Activated T-cell treated with anti-CD3 and anti-CD28 coated beads, Interleukin-2, amount 50 U/mL, for 24 hours (primary cell): ENCODE results near the gene GABRA1.

Experiments
- DNase-seq: peaks from one replicate; pipeline ENCODE4 v3.0.0-alpha.2; 2020
- H3K27ac Mint-ChIP-seq: 2 replicates; pipeline ENCODE4 v1.8.0; 2020; ENCODE audit warnings: mild to moderate bottlenecking, mixed read lengths
- H3K27me3 Mint-ChIP-seq: 2 replicates; pipeline ENCODE4 v1.8.0; 2020; ENCODE audit warnings: mixed read lengths
- H3K36me3 Mint-ChIP-seq: 2 replicates; pipeline ENCODE4 v1.8.0; 2020; ENCODE audit warnings: low read depth, mixed read lengths
- H3K4me1 Mint-ChIP-seq: 2 replicates; pipeline ENCODE4 v1.8.0; 2020; ENCODE audit warnings: low read depth, mixed read lengths
- H3K4me3 Mint-ChIP-seq: 2 replicates; pipeline ENCODE4 v1.8.0; 2020; ENCODE audit warnings: mild to moderate bottlenecking, moderate library complexity, mixed read lengths
- H3K9me3 Mint-ChIP-seq: 2 replicates; pipeline ENCODE4 v1.8.0; 2020; ENCODE audit warnings: mixed read lengths

GABRA1 gene

GRCh38 chr5:161847941-161848391 is at the start of gene GABRA1:
GABRA1 (plus strand) TSS chr5:161848120; CDS start chr5:161850811, 2,691 bp downstream.
- peaks cover 27% of the 10 kb centered on the region for H3K27me3 Mint-ChIP-seq
- no peak within 1 kb of the TSS for H3K27ac Mint-ChIP-seq
- peaks cover 2% of the 10 kb centered on the region for H3K9me3 Mint-ChIP-seq
- H3K4me1 Mint-ChIP-seq = no peaks in the 10 kb centered on the region
- H3K36me3 Mint-ChIP-seq = no peaks in the 10 kb centered on the region
- no peak within 1 kb of the TSS for H3K4me3 Mint-ChIP-seq
- no peak for DNase-seq

- no peak overlapping the region for H3K4me3 Mint-ChIP-seq
- H3K27me3 Mint-ChIP-seq = no peaks in the 10 kb centered on the region
- H3K36me3 Mint-ChIP-seq = no peaks in the 10 kb centered on the region
- H3K27ac Mint-ChIP-seq = no peak overlapping the region
- no peak for DNase-seq
- no peaks in the 10 kb centered on the region for H3K4me1 Mint-ChIP-seq
- H3K9me3 Mint-ChIP-seq = peaks cover 3% of the 10 kb centered on the region
Measured at GRCh38 chr5:161799316-161799715, 48.6 kb upstream of the GABRA1 start.

GRCh38 chr5:161804263-161804662 is 43.7 kb upstream of the GABRA1 start:
- Mint-ChIP-seq H3K36me3 (no peaks in the 10 kb centered on the region), H3K4me1 (no peaks in the 10 kb centered on the region), H3K27ac (no peak overlapping the region), H3K9me3 (peaks cover 11% of the 10 kb centered on the region), H3K4me3 (no peak overlapping the region), H3K27me3 (no peaks in the 10 kb centered on the region)
- no peak for DNase-seq

- Mint-ChIP-seq H3K9me3 (peaks cover 2% of the 10 kb centered on the region), H3K27ac (no peak overlapping the region), H3K36me3 (no peaks in the 10 kb centered on the region), H3K4me1 (no peaks in the 10 kb centered on the region), H3K4me3 (no peak overlapping the region), H3K27me3 (peaks cover 27% of the 10 kb centered on the region)
- DNase-seq = no peak
Measured at GRCh38 chr5:161846746-161847145, 1.2 kb upstream of the GABRA1 start.

GRCh38 chr5:161847447-161847846 is 473 bp upstream of the GABRA1 start:
- no peaks in the 10 kb centered on the region for H3K36me3 Mint-ChIP-seq

GRCh38 chr5:161850491-161850890 is 2.6 kb downstream of the GABRA1 start:
- no peak for DNase-seq
- H3K9me3 Mint-ChIP-seq = peaks cover 2% of the 10 kb centered on the region
- H3K27me3 Mint-ChIP-seq = peaks cover 27% of the 10 kb centered on the region
- no peaks in the 10 kb centered on the region for H3K4me1 Mint-ChIP-seq
- no peak overlapping the region for H3K27ac Mint-ChIP-seq
- no peaks in the 10 kb centered on the region for H3K36me3 Mint-ChIP-seq
- no peak overlapping the region for H3K4me3 Mint-ChIP-seq

More at GRCh38 chr5:161847447-161847846, 473 bp upstream of the GABRA1 start:
- no peak overlapping the region for H3K27ac Mint-ChIP-seq
- H3K9me3 Mint-ChIP-seq = peaks cover 2% of the 10 kb centered on the region
- peaks cover 27% of the 10 kb centered on the region for H3K27me3 Mint-ChIP-seq
- no peak for DNase-seq
- H3K4me3 Mint-ChIP-seq = no peak overlapping the region
- no peaks in the 10 kb centered on the region for H3K4me1 Mint-ChIP-seq

GRCh38 chr5:161851691-161852299 is 3.9 kb downstream of the GABRA1 start:
- no peaks in the 10 kb centered on the region for H3K4me1 Mint-ChIP-seq
- H3K27me3 Mint-ChIP-seq = peaks cover 22% of the 10 kb centered on the region
- DNase-seq = no peak
- H3K4me3 Mint-ChIP-seq = no peak overlapping the region
- no peaks in the 10 kb centered on the region for H3K36me3 Mint-ChIP-seq
- no peak overlapping the region for H3K27ac Mint-ChIP-seq
- no peaks in the 10 kb centered on the region for H3K9me3 Mint-ChIP-seq

- DNase-seq = no peak
- no peak overlapping the region for H3K27ac Mint-ChIP-seq
- no peaks in the 10 kb centered on the region for H3K9me3 Mint-ChIP-seq
- H3K4me1 Mint-ChIP-seq = no peaks in the 10 kb centered on the region
- H3K4me3 Mint-ChIP-seq = no peak overlapping the region
- no peaks in the 10 kb centered on the region for H3K27me3 Mint-ChIP-seq
- no peaks in the 10 kb centered on the region for H3K36me3 Mint-ChIP-seq
Measured at GRCh38 chr5:161857358-161857757, 9.4 kb downstream of the GABRA1 start.

GRCh38 chr5:161863259-161863658 is 15.3 kb downstream of the GABRA1 start:
- H3K27ac Mint-ChIP-seq = no peak overlapping the region
- no peak for DNase-seq
- H3K9me3 Mint-ChIP-seq = no peaks in the 10 kb centered on the region
- no peaks in the 10 kb centered on the region for H3K36me3 Mint-ChIP-seq
- H3K4me3 Mint-ChIP-seq = no peak overlapping the region
- no peaks in the 10 kb centered on the region for H3K27me3 Mint-ChIP-seq
- H3K4me1 Mint-ChIP-seq = no peaks in the 10 kb centered on the region

GRCh38 chr5:161863811-161864210 is 15.9 kb downstream of the GABRA1 start:
- DNase-seq = no peak
- no peak overlapping the region for H3K27ac Mint-ChIP-seq
- H3K4me1 Mint-ChIP-seq = no peaks in the 10 kb centered on the region
- no peaks in the 10 kb centered on the region for H3K27me3 Mint-ChIP-seq
- H3K36me3 Mint-ChIP-seq = no peaks in the 10 kb centered on the region
- H3K9me3 Mint-ChIP-seq = no peaks in the 10 kb centered on the region
- H3K4me3 Mint-ChIP-seq = no peak overlapping the region

GRCh38 chr5:161865510-161865909 is 17.6 kb downstream of the GABRA1 start:
- Mint-ChIP-seq H3K27ac (no peak overlapping the region), H3K4me3 (no peak overlapping the region), H3K27me3 (no peaks in the 10 kb centered on the region), H3K36me3 (no peaks in the 10 kb centered on the region), H3K9me3 (no peaks in the 10 kb centered on the region), H3K4me1 (no peaks in the 10 kb centered on the region)
- no peak for DNase-seq

GRCh38 chr5:161889971-161890370 is 42.1 kb downstream of the GABRA1 start:
- no peak for DNase-seq
- Mint-ChIP-seq H3K9me3 (peaks cover 4% of the 10 kb centered on the region), H3K27ac (no peak overlapping the region), H3K4me1 (no peaks in the 10 kb centered on the region), H3K36me3 (no peaks in the 10 kb centered on the region), H3K4me3 (no peak overlapping the region), H3K27me3 (no peaks in the 10 kb centered on the region)

- Mint-ChIP-seq H3K4me3 (no peak overlapping the region), H3K27ac (no peak overlapping the region), H3K36me3 (no peaks in the 10 kb centered on the region), H3K4me1 (no peaks in the 10 kb centered on the region), H3K9me3 (no peaks in the 10 kb centered on the region), H3K27me3 (no peaks in the 10 kb centered on the region)
- no peak for DNase-seq
Measured at GRCh38 chr5:161895514-161895913, 47.6 kb downstream of the GABRA1 start.

GRCh38 chr5:161897033-161897432 is 49.1 kb downstream of the GABRA1 start:
- no peaks in the 10 kb centered on the region for H3K9me3 Mint-ChIP-seq
- H3K27me3 Mint-ChIP-seq = no peaks in the 10 kb centered on the region
- H3K27ac Mint-ChIP-seq = no peak overlapping the region
- no peaks in the 10 kb centered on the region for H3K4me1 Mint-ChIP-seq
- no peaks in the 10 kb centered on the region for H3K36me3 Mint-ChIP-seq
- DNase-seq = no peak
- H3K4me3 Mint-ChIP-seq = no peak overlapping the region

GRCh38 chr5:161899590-161899989 is 51.7 kb downstream of the GABRA1 start:
- Mint-ChIP-seq H3K27ac (no peak overlapping the region), H3K36me3 (no peaks in the 10 kb centered on the region), H3K4me1 (no peaks in the 10 kb centered on the region), H3K9me3 (no peaks in the 10 kb centered on the region), H3K4me3 (no peak overlapping the region), H3K27me3 (no peaks in the 10 kb centered on the region)
- no peak for DNase-seq

- no peaks in the 10 kb centered on the region for H3K9me3 Mint-ChIP-seq
- H3K36me3 Mint-ChIP-seq = no peaks in the 10 kb centered on the region
- no peak for DNase-seq
- no peaks in the 10 kb centered on the region for H3K27me3 Mint-ChIP-seq
- no peak overlapping the region for H3K4me3 Mint-ChIP-seq
- no peaks in the 10 kb centered on the region for H3K4me1 Mint-ChIP-seq
- no peak overlapping the region for H3K27ac Mint-ChIP-seq
Measured at GRCh38 chr5:161900981-161901380, 53.1 kb downstream of the GABRA1 start.
